ENCODE data around the gene GABRA4. TPM values are rescaled to one million over a fixed set of nuclear protein-coding genes. Genes with fewer than 3 reads are reported as not detected.
A peak's percentile ranks its signal among the peaks of the same experiment; 100 is the strongest.

Gene GABRA4
- total RNA-seq, 4 donors from 2014 or later, result 0.08 TPM; not detected in 3

GRCh38 chr4:46894826-46895225 lies 98.6 kb downstream of the GABRA4 start:
- no peak for TF ChIP-seq POLR2A (IDR thresholded peaks at IDR 0.05)
- TF ChIP-seq, protein P1, sequence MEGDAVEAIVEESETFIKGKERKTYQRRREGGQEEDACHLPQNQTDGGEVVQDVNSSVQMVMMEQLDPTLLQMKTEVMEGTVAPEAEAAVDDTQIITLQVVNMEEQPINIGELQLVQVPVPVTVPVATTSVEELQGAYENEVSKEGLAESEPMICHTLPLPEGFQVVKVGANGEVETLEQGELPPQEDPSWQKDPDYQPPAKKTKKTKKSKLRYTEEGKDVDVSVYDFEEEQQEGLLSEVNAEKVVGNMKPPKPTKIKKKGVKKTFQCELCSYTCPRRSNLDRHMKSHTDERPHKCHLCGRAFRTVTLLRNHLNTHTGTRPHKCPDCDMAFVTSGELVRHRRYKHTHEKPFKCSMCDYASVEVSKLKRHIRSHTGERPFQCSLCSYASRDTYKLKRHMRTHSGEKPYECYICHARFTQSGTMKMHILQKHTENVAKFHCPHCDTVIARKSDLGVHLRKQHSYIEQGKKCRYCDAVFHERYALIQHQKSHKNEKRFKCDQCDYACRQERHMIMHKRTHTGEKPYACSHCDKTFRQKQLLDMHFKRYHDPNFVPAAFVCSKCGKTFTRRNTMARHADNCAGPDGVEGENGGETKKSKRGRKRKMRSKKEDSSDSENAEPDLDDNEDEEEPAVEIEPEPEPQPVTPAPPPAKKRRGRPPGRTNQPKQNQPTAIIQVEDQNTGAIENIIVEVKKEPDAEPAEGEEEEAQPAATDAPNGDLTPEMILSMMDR (IDR thresholded peaks at IDR 0.05), result no peak
- H3K27me3 ChIP-seq, result no peaks in the 10 kb centered on the region
- WGBS, 2 donors, result 47 to 53% methylated on average over 5 of the region's 5 CpGs

GRCh38 chr4:46890056-46890455 lies 103.3 kb downstream of the GABRA4 start:
- Histone ChIP-seq H3K36me3 (no peaks in the 10 kb centered on the region), H3K4me3 (replicated peaks in 1 of 3) (no peak overlapping the region), H3K4me1 (no peaks in the 10 kb centered on the region), H3K27ac (no peak overlapping the region), H3K9me3 (no peaks in the 10 kb centered on the region), H3K27me3 (no peaks in the 10 kb centered on the region)
- TF ChIP-seq POLR2A (IDR thresholded peaks at IDR 0.05), result no peak
- TF ChIP-seq, protein P1 (IDR thresholded peaks at IDR 0.05), result no peak
- intact Hi-C loops (cut with DNase I), result no loop called here
- DNase-seq, result no peak
- 59 to 68% methylated on average over 2 of the region's 2 CpGs for WGBS, 2 donors

More at GRCh38 chr4:46894826-46895225, 98.6 kb downstream of the GABRA4 start:
- H3K4me1 ChIP-seq, result no peaks in the 10 kb centered on the region
- no peaks in the 10 kb centered on the region for H3K36me3 ChIP-seq
- intact Hi-C loops (cut with DNase I), result no loop called here
- no peak overlapping the region for H3K4me3 ChIP-seq (replicated peaks in 1 of 3)
- no peak for DNase-seq
- H3K9me3 ChIP-seq, result no peaks in the 10 kb centered on the region
- H3K27ac ChIP-seq, result no peak overlapping the region

- Histone ChIP-seq H3K27me3 (no peaks in the 10 kb centered on the region), H3K4me1 (no peaks in the 10 kb centered on the region), H3K27ac (no peak overlapping the region), H3K9me3 (no peaks in the 10 kb centered on the region), H3K36me3 (no peaks in the 10 kb centered on the region), H3K4me3 (replicated peaks in 1 of 3) (no peak overlapping the region)
- intact Hi-C loops (cut with DNase I), result no loop called here
- DNase-seq, result no peak
- WGBS, 2 donors, result 76 to 80% methylated on average over 2 of the region's 2 CpGs
- TF ChIP-seq, protein P1 (IDR thresholded peaks at IDR 0.05), result no peak
- no peak for TF ChIP-seq POLR2A (IDR thresholded peaks at IDR 0.05)
These were observed 104.0 kb downstream of the GABRA4 start for GRCh38 chr4:46889410-46889809.

DNA sequence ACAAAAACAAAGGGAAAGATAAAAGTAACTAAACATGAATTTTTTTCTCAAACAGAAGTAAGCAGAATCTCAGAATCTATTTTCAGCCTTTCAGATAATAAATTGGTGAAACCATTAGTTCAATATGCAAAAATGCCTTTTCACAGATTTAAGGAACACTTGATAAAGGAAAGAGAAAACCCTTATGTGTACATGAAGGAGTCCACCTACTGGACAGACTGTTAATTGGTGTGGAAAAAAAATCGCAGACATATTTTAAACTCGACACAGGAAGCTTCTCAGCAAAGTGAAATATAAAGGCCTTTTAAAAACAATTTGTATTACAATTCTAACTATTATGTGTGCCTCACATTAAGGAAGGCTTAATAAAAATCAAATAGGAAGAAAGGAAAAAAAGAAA lies 106.7 kb downstream of the GABRA4 start:
- WGBS, 2 donors, result 27 to 38% methylated on average over 2 of the region's 2 CpGs
- no peaks in the 10 kb centered on the region for H3K27me3 ChIP-seq
- DNase-seq, result no peak
- no peak overlapping the region for H3K27ac ChIP-seq
- no peaks in the 10 kb centered on the region for H3K9me3 ChIP-seq
- H3K4me3 ChIP-seq (replicated peaks in 1 of 3), result no peak overlapping the region
- intact Hi-C loops (cut with DNase I), result no loop called here
- no peaks in the 10 kb centered on the region for H3K4me1 ChIP-seq
- no peak for TF ChIP-seq POLR2A (IDR thresholded peaks at IDR 0.05)
- TF ChIP-seq, protein P1 (IDR thresholded peaks at IDR 0.05), result peak in 2 of 6 experiments; percentile 2 to 15
- no peaks in the 10 kb centered on the region for H3K36me3 ChIP-seq

DNA sequence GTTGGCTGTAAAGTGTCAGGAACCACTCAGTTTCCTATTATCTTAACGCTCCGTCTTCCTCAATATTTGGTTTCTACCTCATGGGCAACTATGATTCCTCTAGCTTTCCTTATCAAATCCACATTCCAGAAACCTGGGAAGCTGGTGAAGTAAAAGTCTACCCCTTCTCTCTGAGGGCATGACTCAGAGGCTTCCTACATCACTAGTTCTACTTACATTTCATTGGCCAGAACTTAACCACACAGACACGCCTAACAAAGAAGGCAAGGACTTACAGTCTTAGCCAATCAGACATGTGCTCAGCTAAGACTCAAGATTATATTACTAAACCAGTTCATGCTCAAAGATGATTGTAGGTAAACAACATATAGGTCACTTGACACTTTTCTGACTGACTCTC lies 114.7 kb downstream of the GABRA4 start:
- no peaks in the 10 kb centered on the region for H3K4me1 ChIP-seq
- no peak overlapping the region for H3K27ac ChIP-seq
- no peaks in the 10 kb centered on the region for H3K36me3 ChIP-seq
- WGBS, 2 donors, result 90 to 96% methylated on average over 3 of the region's 3 CpGs
- H3K27me3 ChIP-seq, result no peaks in the 10 kb centered on the region
- intact Hi-C loops (cut with DNase I), result no loop called here
- TF ChIP-seq POLR2A (IDR thresholded peaks at IDR 0.05), result no peak
- TF ChIP-seq, protein P1 (IDR thresholded peaks at IDR 0.05), result no peak
- H3K9me3 ChIP-seq, result no peaks in the 10 kb centered on the region
- H3K4me3 ChIP-seq (replicated peaks in 1 of 3), result no peak overlapping the region
- DNase-seq, result no peak
